ENCODE results near the gene WFDC5.

WFDC5 gene

GRCh38 chr20:45061244-45061643 is 53.7 kb downstream of the WFDC5 start:
- Histone ChIP-seq H3K4me1 (ENCODE audit: control insufficient read depth, low read length) (peaks cover 83% of the 10 kb centered on the region), H3K9me2 (replicated peaks; ENCODE audit: control insufficient read depth, low read length) (no peaks in the 10 kb centered on the region), H3K36me3 (ENCODE audit: control insufficient read depth, low read length) (peaks cover 74% of the 10 kb centered on the region), H3K4me2 (ENCODE audit: low read length) (no peak overlapping the region), H3K27me3 (ENCODE audit: control insufficient read depth, low read length) (no peaks in the 10 kb centered on the region), H3K9me3 (ENCODE audit: control insufficient read depth, insufficient read depth, low read length) (no peaks in the 10 kb centered on the region), H4K20me1 (ENCODE audit: control insufficient read depth, insufficient read depth, low read depth, low read length) (no peaks in the 10 kb centered on the region), H3K79me2 (ENCODE audit: control insufficient read depth, low read length) (peaks cover 58% of the 10 kb centered on the region), H3F3A (ENCODE audit: control insufficient read depth, insufficient read depth) (peaks cover 17% of the 10 kb centered on the region), H3K27ac (ENCODE audit: low read depth, low read length) (peak overlapping the region; percentile 85; the same call in 1 of the 2 replicates), H3K4me3 (ENCODE audit: low read length) (no peak overlapping the region)
- TF ChIP-seq CTCF (IDR thresholded peaks at IDR 0.05; ENCODE audit: low read depth, low read length, poor library complexity, severe bottlenecking), result no peak
- no peak for TF ChIP-seq EZH2phosphoT487 (IDR thresholded peaks at IDR 0.05; ENCODE audit: borderline replicate concordance, low read length)

- Histone ChIP-seq H3K9me3 (ENCODE audit: control insufficient read depth, insufficient read depth, low read length) (no peaks in the 10 kb centered on the region), H3K4me2 (ENCODE audit: low read length) (no peak overlapping the region), H3K4me3 (ENCODE audit: low read length) (no peak overlapping the region), H3K36me3 (ENCODE audit: control insufficient read depth, low read length) (peaks cover 75% of the 10 kb centered on the region), H3K27ac (ENCODE audit: low read depth, low read length) (peak overlapping the region; percentile 36), H3K9me2 (replicated peaks; ENCODE audit: control insufficient read depth, low read length) (no peaks in the 10 kb centered on the region), H4K20me1 (ENCODE audit: control insufficient read depth, insufficient read depth, low read depth, low read length) (no peaks in the 10 kb centered on the region), H3K27me3 (ENCODE audit: control insufficient read depth, low read length) (no peaks in the 10 kb centered on the region), H3K4me1 (ENCODE audit: control insufficient read depth, low read length) (peaks cover 83% of the 10 kb centered on the region), H3F3A (ENCODE audit: control insufficient read depth, insufficient read depth) (peaks cover 17% of the 10 kb centered on the region), H3K79me2 (ENCODE audit: control insufficient read depth, low read length) (peaks cover 49% of the 10 kb centered on the region)
- TF ChIP-seq EZH2phosphoT487 (IDR thresholded peaks at IDR 0.05; ENCODE audit: borderline replicate concordance, low read length), result no peak
- TF ChIP-seq CTCF (IDR thresholded peaks at IDR 0.05; ENCODE audit: low read depth, low read length, poor library complexity, severe bottlenecking), result no peak
Observed at GRCh38 chr20:45060294-45060693, 54.7 kb downstream of the WFDC5 start.

All from DOHH2 (cell line).